GDM1 (cell line): Measurements from ENCODE around the gene ACTRT2.

ENCODE experiments used
- DNase-seq: peaks from one replicate; lab custom pipeline; 2025; lab: John Stamatoyannopoulos, UW

Gene ACTRT2

DNA sequence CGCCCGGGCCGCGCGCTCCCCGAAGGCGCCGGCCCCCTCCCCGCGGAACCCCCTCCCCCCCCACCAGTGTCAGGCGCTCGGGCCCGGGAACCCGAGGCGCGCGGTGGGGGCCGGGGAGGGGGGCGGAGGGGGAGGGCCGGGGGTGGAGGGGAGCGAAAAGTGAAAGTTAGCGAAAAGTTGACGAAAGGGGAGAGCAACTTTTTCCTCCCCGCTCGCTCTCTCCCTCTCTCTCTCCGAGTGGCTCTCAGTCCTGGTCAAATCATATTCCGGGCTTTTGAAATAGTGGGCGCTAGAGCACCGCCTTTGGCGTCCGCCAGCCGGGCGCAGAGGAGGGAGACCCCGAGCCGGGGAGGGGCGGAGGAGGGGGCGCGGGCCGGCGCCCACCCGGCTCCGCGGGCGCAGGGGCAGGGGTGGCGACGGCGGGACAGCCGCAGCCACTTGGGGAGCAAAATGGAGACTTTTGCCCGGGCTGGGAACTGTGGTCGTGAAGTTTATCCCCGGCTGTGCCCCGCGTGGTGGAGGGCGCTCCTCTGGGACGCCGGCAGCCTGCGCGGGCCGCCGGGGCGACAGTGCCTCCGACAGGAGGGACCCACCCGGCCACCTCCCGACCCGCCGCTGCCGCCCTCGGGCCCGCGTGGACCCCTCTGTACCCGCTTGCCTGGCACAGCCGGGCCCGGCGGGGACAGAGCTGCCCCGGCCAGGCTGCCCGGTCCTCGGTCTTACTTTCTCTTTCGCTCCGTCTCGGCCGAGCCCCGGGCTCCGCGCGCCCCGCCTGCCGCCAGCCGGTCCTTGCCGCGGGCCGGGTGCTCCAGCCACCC lies 48.4 kb downstream of the ACTRT2 start:
- peak; percentile 37 for DNase-seq

DNA sequence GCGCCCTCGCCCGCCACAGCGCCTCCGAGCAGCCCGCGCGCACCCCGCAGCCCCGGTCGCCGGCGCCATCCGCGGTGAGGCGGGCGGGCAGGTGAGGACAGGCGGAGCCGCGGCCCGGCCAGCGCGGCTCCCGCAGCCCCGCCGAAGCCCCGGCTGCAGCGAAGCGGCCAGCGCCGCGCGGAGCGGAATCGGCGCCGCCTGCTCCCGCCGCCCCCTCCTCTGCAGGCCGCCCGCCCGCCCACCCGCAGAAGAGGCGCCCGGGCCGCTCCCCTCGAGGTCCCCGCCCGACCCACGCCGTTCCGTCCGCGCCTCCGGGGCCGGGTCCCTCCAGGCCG lies 49.0 kb downstream of the ACTRT2 start:
- no peak for DNase-seq

DNA sequence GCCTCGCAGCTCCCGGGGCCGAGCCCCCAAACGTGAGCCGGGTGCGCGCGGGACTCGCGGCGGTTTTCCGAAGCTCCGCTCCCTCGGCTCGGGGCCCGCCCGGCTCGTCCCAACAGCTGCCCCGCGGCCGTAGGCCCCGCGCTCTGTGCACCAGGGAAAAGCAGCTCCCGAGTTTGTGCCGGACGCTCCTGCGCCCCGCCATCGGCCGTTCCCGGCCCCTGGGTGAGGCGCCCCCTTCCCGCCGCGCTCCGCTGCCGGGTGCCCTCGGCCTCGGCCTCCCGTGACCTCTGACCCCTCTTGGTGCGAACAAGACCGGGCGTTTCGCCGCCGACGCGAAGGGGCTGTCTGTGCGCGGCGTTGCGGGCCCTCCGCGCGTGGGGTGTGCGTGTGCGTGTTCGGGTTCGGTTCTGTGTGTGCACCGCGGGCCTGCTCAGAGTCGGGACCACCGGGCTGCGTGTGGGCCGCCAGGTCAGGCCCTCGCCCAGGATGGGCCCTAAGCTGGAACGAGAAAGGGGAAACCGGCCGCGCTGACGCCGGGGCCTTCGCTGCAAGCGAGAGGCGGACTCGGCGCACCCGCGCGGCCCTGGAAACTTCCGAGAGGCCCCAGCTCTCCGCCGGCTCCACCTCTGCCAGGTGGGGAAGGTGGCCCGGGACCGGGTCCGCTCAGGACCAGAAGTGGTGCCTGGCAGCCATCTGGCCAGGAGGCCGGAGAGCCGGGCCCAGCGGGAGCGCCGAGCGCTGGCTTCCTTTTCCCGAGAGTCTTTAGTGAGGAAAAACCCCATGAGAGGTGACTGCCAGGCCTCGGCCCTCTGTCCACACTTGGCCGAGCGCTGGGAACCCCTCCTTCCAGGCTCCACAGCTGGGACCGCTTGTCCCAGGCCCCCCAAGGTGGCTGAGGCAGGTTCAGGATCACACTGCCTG lies 49.6 kb downstream of the ACTRT2 start:
- DNase-seq = no peak

- no peak for DNase-seq
Observed at GRCh38 chr1:3071565-3072390, 50.5 kb downstream of the ACTRT2 start.
